GM12873 (cell line): ENCODE measurements around the gene TP53I11.
A peak's percentile ranks its signal among the peaks of the same experiment; 100 is the strongest.

Experiments
- TF ChIP-seq, protein P1 (sequence below): IDR thresholded peaks from 2 replicates; pipeline ENCODE4 v1.5.1; 2012; ENCODE audit warnings: low read depth, mild to moderate bottlenecking, moderate library complexity, low read length, control low read depth; ENCODE audit not compliant: insufficient read depth; ENCODE audit errors: missing control alignments

Gene TP53I11

DNA sequence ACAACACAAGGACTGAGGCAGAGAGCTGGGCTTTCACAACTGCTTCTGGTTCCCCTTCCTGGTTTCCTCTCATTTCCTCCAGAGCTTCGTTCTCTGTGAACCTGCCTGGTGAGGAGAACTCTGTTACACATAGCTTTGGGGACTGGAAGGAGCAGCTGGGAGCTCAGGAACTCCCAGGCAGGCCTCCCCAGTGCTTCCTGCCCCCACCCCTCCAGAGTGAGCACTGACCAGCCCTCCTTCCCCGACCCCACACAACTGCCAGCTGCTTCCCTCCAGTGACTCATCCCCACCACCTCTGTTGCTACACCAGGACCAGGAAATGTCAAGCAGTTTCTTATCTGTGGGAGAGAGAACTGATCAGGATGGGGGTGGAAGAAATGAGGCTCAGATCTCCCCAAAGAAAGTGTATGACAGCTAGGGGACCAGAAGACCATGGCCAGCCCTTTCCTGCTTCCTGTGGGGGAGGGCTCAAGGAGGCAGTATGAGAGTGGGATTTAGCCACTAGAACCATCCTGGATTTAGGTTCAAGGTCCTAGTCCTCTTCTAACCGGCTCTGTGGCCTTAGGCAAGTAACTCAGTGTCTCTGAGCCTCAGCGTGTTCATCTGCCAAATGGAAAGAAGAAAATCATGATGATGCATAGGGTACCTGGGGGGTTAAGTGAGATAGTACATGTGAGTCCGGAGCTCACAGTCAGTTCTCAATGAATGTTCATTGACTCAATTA is 4.5 kb upstream of the TP53I11 start:
- TF ChIP-seq, protein P1, sequence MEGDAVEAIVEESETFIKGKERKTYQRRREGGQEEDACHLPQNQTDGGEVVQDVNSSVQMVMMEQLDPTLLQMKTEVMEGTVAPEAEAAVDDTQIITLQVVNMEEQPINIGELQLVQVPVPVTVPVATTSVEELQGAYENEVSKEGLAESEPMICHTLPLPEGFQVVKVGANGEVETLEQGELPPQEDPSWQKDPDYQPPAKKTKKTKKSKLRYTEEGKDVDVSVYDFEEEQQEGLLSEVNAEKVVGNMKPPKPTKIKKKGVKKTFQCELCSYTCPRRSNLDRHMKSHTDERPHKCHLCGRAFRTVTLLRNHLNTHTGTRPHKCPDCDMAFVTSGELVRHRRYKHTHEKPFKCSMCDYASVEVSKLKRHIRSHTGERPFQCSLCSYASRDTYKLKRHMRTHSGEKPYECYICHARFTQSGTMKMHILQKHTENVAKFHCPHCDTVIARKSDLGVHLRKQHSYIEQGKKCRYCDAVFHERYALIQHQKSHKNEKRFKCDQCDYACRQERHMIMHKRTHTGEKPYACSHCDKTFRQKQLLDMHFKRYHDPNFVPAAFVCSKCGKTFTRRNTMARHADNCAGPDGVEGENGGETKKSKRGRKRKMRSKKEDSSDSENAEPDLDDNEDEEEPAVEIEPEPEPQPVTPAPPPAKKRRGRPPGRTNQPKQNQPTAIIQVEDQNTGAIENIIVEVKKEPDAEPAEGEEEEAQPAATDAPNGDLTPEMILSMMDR, result no peak

DNA sequence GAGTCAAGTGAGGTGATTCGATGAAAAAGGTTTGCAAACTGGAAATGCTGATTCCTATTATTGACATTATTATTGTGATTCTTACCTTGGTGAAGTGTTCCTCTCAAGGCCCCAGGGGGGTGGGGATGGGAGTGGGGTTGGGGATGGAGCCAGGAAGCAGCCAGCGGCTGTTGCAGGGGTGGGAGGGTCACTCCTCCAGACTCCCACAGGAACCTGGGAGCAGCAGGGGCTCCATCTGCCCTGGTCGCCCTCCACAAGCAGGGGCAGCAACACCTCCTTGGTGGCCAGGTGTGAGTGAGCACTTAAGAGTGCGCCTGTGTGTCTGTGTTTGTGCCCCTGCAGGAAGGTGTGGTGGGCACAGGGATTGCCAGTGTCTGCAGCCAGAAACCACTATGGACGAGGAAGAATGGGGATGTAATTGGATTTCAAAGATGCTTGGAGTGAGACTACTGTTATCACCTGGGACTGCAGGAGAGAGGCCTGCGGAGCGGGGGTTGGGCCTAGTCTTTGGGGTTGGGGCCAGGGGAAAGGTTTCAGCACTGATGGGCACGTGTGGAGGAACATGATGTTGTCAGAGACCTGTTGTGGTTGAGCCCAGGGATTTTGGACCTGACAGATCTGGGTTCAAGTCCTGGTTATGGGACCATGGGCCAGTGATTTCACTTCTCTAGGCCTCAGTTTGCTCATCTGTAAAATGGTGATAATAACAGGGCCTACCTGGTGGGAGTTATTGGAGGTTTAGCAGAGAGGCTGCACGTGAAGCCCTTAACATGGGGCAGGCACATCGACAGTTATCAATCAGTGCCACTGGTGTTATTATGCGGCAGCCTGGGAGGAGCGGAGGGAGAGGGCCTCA is 3.6 kb upstream of the TP53I11 start:
- TF ChIP-seq, protein P1, result no peak

DNA sequence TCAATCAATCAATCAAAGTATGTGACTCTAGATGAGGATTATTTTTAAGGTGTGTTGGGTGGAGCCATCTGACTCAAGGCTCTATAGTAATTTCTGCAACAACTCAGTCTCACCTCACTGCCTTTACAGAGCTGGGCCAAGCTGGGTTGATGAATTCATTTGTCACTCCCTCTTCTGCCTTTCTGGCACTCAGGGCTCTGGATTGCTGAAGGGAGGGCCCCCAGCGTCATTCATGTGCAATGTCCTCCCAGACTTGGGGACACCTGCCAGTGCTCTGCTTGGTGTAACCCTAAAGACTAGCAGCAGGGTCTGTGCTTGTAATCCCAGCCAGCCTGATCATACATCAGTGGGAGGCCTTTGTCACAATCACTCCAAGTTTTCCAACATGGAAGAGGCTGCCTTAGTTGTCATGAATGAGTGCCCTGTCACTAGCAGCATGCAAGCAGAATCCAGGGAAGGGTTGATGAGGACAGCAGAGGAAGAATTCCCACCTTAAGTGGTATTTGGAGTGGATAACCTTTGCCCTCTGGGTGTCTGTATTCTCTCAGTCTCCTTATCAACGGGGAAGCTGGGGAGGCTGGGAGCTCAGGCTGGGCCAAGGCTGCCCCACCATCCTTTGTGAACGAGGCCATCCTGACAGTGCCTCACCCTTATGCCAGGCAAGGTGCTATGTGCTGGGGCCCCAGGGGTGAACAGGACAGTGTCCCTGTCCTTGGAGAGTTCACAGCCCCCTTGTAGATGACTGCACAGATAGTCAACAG is 2.0 kb upstream of the TP53I11 start:
- TF ChIP-seq, protein P1, result no peak

DNA sequence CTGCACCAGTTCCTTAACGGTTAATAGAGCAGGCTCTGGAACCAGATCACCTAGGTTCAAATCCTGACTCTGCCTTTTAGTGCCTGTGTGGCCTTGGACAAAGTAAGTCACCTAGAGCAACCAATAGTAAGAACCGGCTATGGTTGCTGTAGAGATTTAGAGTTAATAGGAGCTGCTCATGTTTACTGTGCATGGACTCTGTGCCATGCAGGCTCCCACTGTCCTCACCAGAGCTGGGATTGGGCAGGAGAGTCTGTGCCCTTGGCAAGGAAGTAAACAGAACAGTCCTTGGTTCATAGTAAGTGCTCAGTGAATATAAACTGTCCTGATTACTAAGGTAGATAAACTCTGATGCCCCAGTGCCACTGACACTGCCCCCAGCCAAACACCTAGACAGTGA is 1.4 kb upstream of the TP53I11 start:
- TF ChIP-seq, protein P1, result no peak

DNA sequence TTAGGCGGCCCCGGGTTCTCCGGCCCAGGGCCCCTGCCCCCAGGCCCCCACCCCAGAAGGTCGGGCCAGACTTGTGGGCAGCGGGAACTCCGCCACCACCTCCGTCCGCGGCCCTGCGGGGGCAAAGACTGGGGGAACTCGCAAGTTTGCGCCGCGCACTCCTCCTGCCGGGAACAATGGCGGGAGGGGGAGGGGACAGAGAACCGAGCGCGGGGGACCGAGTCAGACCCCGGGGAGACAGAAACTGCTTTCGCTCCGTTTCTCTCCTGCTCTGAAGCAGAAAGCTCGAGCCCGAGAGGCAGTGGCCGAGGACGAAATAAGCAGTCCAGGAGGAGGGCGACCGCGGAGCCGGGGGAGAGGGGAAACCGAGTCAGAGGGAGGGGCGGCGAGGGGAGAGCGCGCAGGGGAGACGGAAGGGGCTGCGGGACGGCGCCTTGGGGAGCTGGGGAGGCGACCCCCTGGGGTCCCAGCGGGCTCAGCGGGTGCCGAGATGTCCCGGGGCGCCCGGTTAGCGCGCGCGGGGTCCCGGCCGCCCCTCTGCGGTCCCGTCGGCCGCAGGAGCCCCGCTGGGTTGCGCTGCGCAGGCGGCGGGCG is 555 bp downstream of the TP53I11 start:
- TF ChIP-seq, protein P1, result no peak

DNA sequence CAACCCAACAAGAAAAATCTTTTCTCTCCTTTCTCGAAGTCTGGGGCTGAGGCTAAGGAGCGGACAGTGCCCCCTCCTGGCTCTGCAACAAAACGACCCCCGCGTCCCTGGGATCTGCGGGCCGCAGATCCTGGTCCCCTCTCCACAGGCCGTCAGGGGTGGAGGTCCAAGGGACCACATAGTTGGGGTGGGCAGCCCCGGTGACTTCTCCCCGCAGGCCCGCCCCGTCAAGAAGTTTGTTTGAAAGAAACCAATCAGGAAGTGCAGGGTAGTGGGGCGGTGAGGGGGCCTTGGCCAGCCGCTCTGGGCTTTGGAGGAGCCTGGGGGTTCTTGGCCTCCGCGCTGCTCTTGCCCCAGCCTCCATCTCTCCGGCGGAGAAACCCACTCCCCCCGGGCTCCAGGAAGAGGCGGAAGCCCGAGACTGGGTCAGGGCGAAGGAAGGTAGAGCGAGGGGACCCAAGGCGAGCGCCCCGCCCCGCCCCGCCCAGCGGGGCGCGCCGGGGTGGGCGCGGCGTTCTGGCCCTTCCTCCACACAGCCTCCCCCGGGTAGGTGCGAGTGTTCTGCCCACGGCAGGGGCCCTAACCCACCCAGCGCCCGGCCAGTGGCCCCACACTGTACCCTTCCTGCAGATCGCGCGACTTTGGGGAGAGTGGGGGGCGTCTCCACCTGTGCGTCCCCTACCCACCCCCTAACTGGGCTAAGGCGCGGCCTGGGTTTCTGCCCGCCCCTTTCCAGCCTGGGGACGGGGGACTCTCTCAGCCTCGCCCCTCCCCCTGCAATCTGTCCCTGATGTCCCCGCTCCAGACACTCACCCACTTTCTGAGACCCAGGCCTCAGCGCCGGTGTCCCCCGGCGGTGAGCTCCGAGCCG is 1.3 kb downstream of the TP53I11 start:
- TF ChIP-seq, protein P1, result peak; percentile 39
